ENCODE measurements around the gene TNC. TPM values are rescaled to one million over a fixed set of nuclear protein-coding genes. Genes with fewer than 3 reads are reported as not detected.

TNC gene
- total RNA-seq, 6 experiments from 2014 or later: 51.6 to 86.3 (median 70.4) TPM

GRCh38 chr9:115116421-115117284, 1.3 kb downstream of the TNC start:
- no peak for DNase-seq
- TF ChIP-seq CTCF (IDR thresholded peaks at IDR 0.05): no peak
- Mint-ChIP-seq H3K27me3 (ENCODE audit: insufficient read depth) (peaks cover 2% of the 10 kb centered on the region; the same call in 1 of the 2 replicates), H3K4me1 (ENCODE audit: low read depth) (peaks cover 66% of the 10 kb centered on the region), H3K9me3 (no peaks in the 10 kb centered on the region), H3K36me3 (ENCODE audit: low read depth) (peaks cover 31% of the 10 kb centered on the region), H3K27ac (peak overlapping the region; percentile 73), H3K4me3 (peak overlapping the region; percentile 92)

GRCh38 chr9:115115924-115116323, 2.0 kb downstream of the TNC start:
- no peak for TF ChIP-seq CTCF (IDR thresholded peaks at IDR 0.05)
- Mint-ChIP-seq H3K27me3 (ENCODE audit: insufficient read depth) (peaks cover 2% of the 10 kb centered on the region; the same call in 1 of the 2 replicates), H3K4me1 (ENCODE audit: low read depth) (peaks cover 59% of the 10 kb centered on the region), H3K4me3 (peak overlapping the region; percentile 92), H3K27ac (peak overlapping the region; percentile 73), H3K36me3 (ENCODE audit: low read depth) (peaks cover 33% of the 10 kb centered on the region), H3K9me3 (no peaks in the 10 kb centered on the region)
- DNase-seq: peak; percentile 83

GRCh38 chr9:115115117-115115880, 2.7 kb downstream of the TNC start:
- DNase-seq: peak; percentile 56
- no peak for TF ChIP-seq CTCF (IDR thresholded peaks at IDR 0.05)
- Mint-ChIP-seq H3K27me3 (ENCODE audit: insufficient read depth) (peaks cover 2% of the 10 kb centered on the region; the same call in 1 of the 2 replicates), H3K36me3 (ENCODE audit: low read depth) (peaks cover 33% of the 10 kb centered on the region), H3K9me3 (no peaks in the 10 kb centered on the region), H3K4me3 (peak overlapping the region; percentile 92), H3K4me1 (ENCODE audit: low read depth) (peaks cover 58% of the 10 kb centered on the region), H3K27ac (peak overlapping the region; percentile 73)

- H3K9me3 Mint-ChIP-seq: no peaks in the 10 kb centered on the region
These were observed 3.4 kb downstream of the TNC start for GRCh38 chr9:115114546-115114945.

More at GRCh38 chr9:115114546-115114945, 3.4 kb downstream of the TNC start:
- Mint-ChIP-seq H3K27me3 (ENCODE audit: insufficient read depth) (peaks cover 2% of the 10 kb centered on the region; the same call in 1 of the 2 replicates), H3K4me3 (peak overlapping the region; percentile 92; the same call in 1 of the 2 replicates), H3K4me1 (ENCODE audit: low read depth) (peaks cover 64% of the 10 kb centered on the region), H3K27ac (peak overlapping the region; percentile 73), H3K36me3 (ENCODE audit: low read depth) (peaks cover 34% of the 10 kb centered on the region)
- DNase-seq: no peak
- no peak for TF ChIP-seq CTCF (IDR thresholded peaks at IDR 0.05)

Data from HFFc6 (cell line).